Breast epithelium (tissue), 4 donors: ENCODE measurements around the gene GNAQ. TPM values are rescaled to one million over a fixed set of nuclear protein-coding genes. Genes with fewer than 3 reads are reported as not detected.

ENCODE experiments used
- DNase-seq, 2 donors: peaks; one replicate each; pipeline ENCODE4 v3.0.0-alpha.2; 2019; ENCODE audit warnings: low spot score in 2 of 2
- H3K27ac ChIP-seq, 2 donors: fragments of 200-600 bp; sonication (generic) in 1 of 2; one replicate each; pipeline ENCODE4 v1.5.1; 2016 to 2019; ENCODE audit warnings: mild to moderate bottlenecking in 1 of 2
- H3K27me3 ChIP-seq, 2 donors: fragments of 200-600 bp; sonication (generic) in 1 of 2; one replicate each; pipeline versions ENCODE4 v1.5.1 to v1.6.0; 2017 to 2019; ENCODE audit warnings: control low read depth in 1 of 2, mild to moderate bottlenecking in 1 of 2
- H3K36me3 ChIP-seq: fragments of 200-600 bp; one replicate; pipeline ENCODE4 v1.5.1; 2019
- H3K4me1 ChIP-seq, 2 donors: fragments of 200-600 bp; sonication (generic); one replicate each; pipeline ENCODE4 v1.5.1; 2016 to 2019; ENCODE audit warnings: control low read depth in 1 of 2
- H3K4me3 ChIP-seq, 3 donors: fragments of 200-600 bp; sonication (generic); 1 replicate in 2 of 3; 2 replicates in 1 of 3; pipeline ENCODE4 v1.5.1; 2016 to 2019; ENCODE audit warnings: mild to moderate bottlenecking in 3 of 3, moderate library complexity in 2 of 3
- H3K9me3 ChIP-seq, 2 donors: fragments of 200-600 bp; sonication (generic) in 1 of 2; one replicate each; pipeline ENCODE4 v1.5.1; 2016 to 2019; ENCODE audit warnings: control low read depth in 1 of 2
- CTCF ChIP-seq, 3 donors: fragments of 450-650 bp; IDR thresholded peaks; one replicate each; pipeline ENCODE4 v1.5.1; 2016 to 2017; ENCODE audit warnings: antibody characterized with exemption in 3 of 3, mild to moderate bottlenecking in 3 of 3, moderate library complexity in 3 of 3
- POLR2A ChIP-seq: fragments of 450-650 bp; IDR thresholded peaks from one replicate; pipeline ENCODE4 v1.6.1; 2016; ENCODE audit warnings: antibody characterized with exemption, mild to moderate bottlenecking, moderate library complexity
- POLR2AphosphoS5 ChIP-seq, 3 donors: sonication (generic); formaldehyde crosslinking; IDR thresholded peaks; one replicate each; pipeline ENCODE4 v1.6.1; 2017; ENCODE audit warnings: antibody characterized with exemption in 3 of 3
- intact Hi-C: fragments of 100-400 bp; cut with DNase I; formaldehyde crosslinking; loops from one replicate; pipeline ENCODE4 v1.15.1; 2023; ENCODE audit warnings: low total_unique reads
- total RNA-seq, 3 donors: library from RNA; depleted of rRNA; stranded (reverse); fragments of >200 nt; gene quantifications; one replicate each; pipeline ENCODE4 v1.1.0, GENCODE V29; 2016

GNAQ gene
- total RNA-seq, 3 donors from 2014 or later: 39.0 to 49.3 (median 47.2) TPM

- TF ChIP-seq CTCF (IDR thresholded peaks at IDR 0.05) (no peak), POLR2A (no peak), POLR2AphosphoS5 (IDR thresholded peaks at IDR 0.05) (no peak)
- Histone ChIP-seq H3K27ac (no peak overlapping the region), H3K9me3 (no peaks in the 10 kb centered on the region), H3K27me3 (no peaks in the 10 kb centered on the region), H3K36me3 (no peaks in the 10 kb centered on the region), H3K4me3 (no peak overlapping the region), H3K4me1 (no peaks in the 10 kb centered on the region)
- intact Hi-C loops: no loop called here
- DNase-seq: no peak
Measured at GRCh38 chr9:77912895-77913693, 118.5 kb downstream of the GNAQ start.

GRCh38 chr9:77911928-77912327, 119.7 kb downstream of the GNAQ start:
- H3K4me3 ChIP-seq: no peak overlapping the region
- intact Hi-C loops: no loop called here
- H3K27ac ChIP-seq: no peak overlapping the region
- TF ChIP-seq CTCF (IDR thresholded peaks at IDR 0.05) (no peak), POLR2A (no peak), POLR2AphosphoS5 (IDR thresholded peaks at IDR 0.05) (no peak)
- no peaks in the 10 kb centered on the region for H3K27me3 ChIP-seq
- H3K9me3 ChIP-seq: no peaks in the 10 kb centered on the region
- DNase-seq: no peak
- no peaks in the 10 kb centered on the region for H3K4me1 ChIP-seq
- no peaks in the 10 kb centered on the region for H3K36me3 ChIP-seq

- no peak for TF ChIP-seq POLR2A
- TF ChIP-seq POLR2AphosphoS5 (IDR thresholded peaks at IDR 0.05): no peak
- TF ChIP-seq CTCF (IDR thresholded peaks at IDR 0.05): no peak
- DNase-seq: no peak
- Histone ChIP-seq H3K4me3 (no peak overlapping the region), H3K36me3 (no peaks in the 10 kb centered on the region), H3K9me3 (no peaks in the 10 kb centered on the region), H3K27me3 (no peaks in the 10 kb centered on the region), H3K4me1 (no peaks in the 10 kb centered on the region), H3K27ac (no peak overlapping the region)
- intact Hi-C loops: no loop called here
Measured at GRCh38 chr9:77910194-77910621, 121.4 kb downstream of the GNAQ start.

DNA sequence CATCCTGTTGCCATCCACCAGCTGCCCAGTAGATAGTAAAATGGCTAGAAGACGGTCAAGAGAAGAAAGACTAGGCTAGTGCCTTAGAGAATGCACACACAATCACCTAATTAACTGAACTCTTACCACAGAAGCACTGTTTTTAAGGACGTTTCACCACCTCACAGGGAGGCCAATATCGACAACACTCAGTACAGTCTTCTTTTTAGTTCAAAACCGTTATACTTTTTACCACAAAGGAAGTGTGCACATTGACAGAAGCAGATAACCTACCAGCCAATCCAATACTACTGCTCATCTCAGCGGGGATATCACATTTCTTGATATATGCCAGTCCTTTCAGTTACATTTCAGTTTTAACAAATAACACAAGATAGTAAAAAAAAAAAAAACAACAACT, 122.3 kb downstream of the GNAQ start:
- H3K27ac ChIP-seq: no peak overlapping the region
- no peaks in the 10 kb centered on the region for H3K36me3 ChIP-seq
- no peaks in the 10 kb centered on the region for H3K27me3 ChIP-seq
- TF ChIP-seq POLR2A: no peak
- no peak for TF ChIP-seq POLR2AphosphoS5 (IDR thresholded peaks at IDR 0.05)
- TF ChIP-seq CTCF (IDR thresholded peaks at IDR 0.05): no peak
- intact Hi-C loops: no loop called here
- H3K9me3 ChIP-seq: no peaks in the 10 kb centered on the region
- DNase-seq: no peak
- H3K4me1 ChIP-seq: no peaks in the 10 kb centered on the region
- H3K4me3 ChIP-seq: no peak overlapping the region

DNA sequence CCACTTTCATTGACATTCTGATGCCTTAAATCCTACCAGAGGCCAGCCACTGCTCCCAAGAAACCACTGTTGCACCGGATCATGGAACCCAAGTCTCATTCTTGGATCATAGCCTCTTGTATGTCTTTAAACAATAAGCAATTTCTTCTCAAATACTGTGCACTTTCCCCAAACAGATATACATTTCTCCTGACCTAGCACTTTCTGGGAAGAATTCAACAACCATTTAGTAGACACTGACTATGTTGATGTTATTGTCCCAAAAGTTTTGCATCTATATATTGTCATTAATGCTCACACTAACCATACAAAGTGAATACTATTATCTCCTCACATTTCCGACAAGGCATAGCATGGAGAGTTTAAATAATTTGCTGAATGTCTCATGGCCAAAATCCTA, 123.3 kb downstream of the GNAQ start:
- no peaks in the 10 kb centered on the region for H3K4me1 ChIP-seq
- DNase-seq: no peak
- intact Hi-C loops: no loop called here

More for the DNA sequence above, 123.3 kb downstream of the GNAQ start:
- no peaks in the 10 kb centered on the region for H3K27me3 ChIP-seq
- H3K9me3 ChIP-seq: no peaks in the 10 kb centered on the region
- H3K27ac ChIP-seq: no peak overlapping the region
- no peaks in the 10 kb centered on the region for H3K36me3 ChIP-seq
- H3K4me3 ChIP-seq: no peak overlapping the region
- TF ChIP-seq CTCF (IDR thresholded peaks at IDR 0.05) (no peak), POLR2AphosphoS5 (IDR thresholded peaks at IDR 0.05) (no peak), POLR2A (no peak)
